ENCODE measurements around the gene CDH4. TPM values are rescaled to one million over a fixed set of nuclear protein-coding genes. Genes with fewer than 3 reads are reported as not detected.

Gene CDH4
- total and polyA plus RNA-seq, 2 donors (not counting 3 experiments of a cell fraction or from before 2014, with no cell fraction given): 0.17 to 0.51 TPM

- CTCF ChIA-PET: no interaction called here
Measured at GRCh38 chr20:61750093-61750492, 498.0 kb downstream of the CDH4 start.

More at GRCh38 chr20:61750093-61750492, 498.0 kb downstream of the CDH4 start:
- FAIRE-seq: no peak
- H3K27me3 ChIP-seq (ENCODE audit: control insufficient read depth in 2 of 2, insufficient read depth in 2 of 2, low read length in 2 of 2): no peaks in the 10 kb centered on the region
- dilution Hi-C loops (cut with MboI; ENCODE audit: extremely low pct_ligation_motif_present, low sequenced_read_pairs) (no loop called here), intact Hi-C loops (cut with micrococcal nuclease) (no loop called here)
- no TSS peak for BruUV-seq (replicated peaks)
- H3K9me1 ChIP-seq (replicated peaks; ENCODE audit: control insufficient read depth, extremely low read depth, insufficient read depth, low read length): no peaks in the 10 kb centered on the region
- peaks cover 5% of the 10 kb centered on the region for H3K4me1 ChIP-seq (ENCODE audit: control insufficient read depth, extremely low read depth, insufficient read depth, low read length)
- H3K9me3 ChIP-seq (replicated peaks; ENCODE audit: control insufficient read depth, insufficient read depth, low read length): no peaks in the 10 kb centered on the region
- H3K9ac ChIP-seq (replicated peaks; ENCODE audit: extremely low read depth, insufficient read depth, low read length): no peak overlapping the region
- no peak overlapping the region for H3K4me3 ChIP-seq (replicated peaks in 1 of 3; ENCODE audit: insufficient read depth in 1 of 3, low read depth in 1 of 3, low read length in 3 of 3)
- TF ChIP-seq MYC (IDR thresholded peaks at IDR 0.05; ENCODE audit: low read depth, low read length) (no peak), CTCF (IDR thresholded peaks at IDR 0.05; ENCODE audit: extremely low read depth in 1 of 2, insufficient read depth in 1 of 2, low read depth in 1 of 2, low read length in 2 of 2) (no peak), GATA2 (IDR thresholded peaks at IDR 0.05; ENCODE audit: insufficient read depth, insufficient read length, low read depth, low read length) (no peak), JUN (IDR thresholded peaks at IDR 0.05; ENCODE audit: borderline replicate concordance, insufficient read depth, insufficient read length, low read depth) (no peak), POLR2A (IDR thresholded peaks at IDR 0.05; ENCODE audit: low read depth, low read length) (no peak), POLR2AphosphoS5 (IDR thresholded peaks at IDR 0.05; ENCODE audit: insufficient read depth, low read depth, low read length) (no peak), FOS (IDR thresholded peaks at IDR 0.05; ENCODE audit: borderline replicate concordance, insufficient read depth, low read length) (no peak), EZH2 (IDR thresholded peaks at IDR 0.05; ENCODE audit: borderline replicate concordance, low read depth, low read length, severe bottlenecking) (no peak)
- TF ChIP-seq, protein P1, sequence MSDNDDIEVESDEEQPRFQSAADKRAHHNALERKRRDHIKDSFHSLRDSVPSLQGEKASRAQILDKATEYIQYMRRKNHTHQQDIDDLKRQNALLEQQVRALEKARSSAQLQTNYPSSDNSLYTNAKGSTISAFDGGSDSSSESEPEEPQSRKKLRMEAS (IDR thresholded peaks at IDR 0.05; ENCODE audit: insufficient read depth, insufficient read length): no peak
- DNase-seq (ENCODE audit: low read depth, low spot score): no peak
- no peak overlapping the region for H2AFZ ChIP-seq (ENCODE audit: low read depth, low read length)
- H3K4me2 ChIP-seq (ENCODE audit: insufficient read depth, low read length): no peak overlapping the region
- H4K20me1 ChIP-seq (replicated peaks; ENCODE audit: control insufficient read depth, extremely low read depth, insufficient read depth, low read length): no peaks in the 10 kb centered on the region
- POLR2A ChIA-PET: no interaction called here
- H3K79me2 ChIP-seq (ENCODE audit: control insufficient read depth, insufficient read depth, low read length): no peaks in the 10 kb centered on the region
- no peak overlapping the region for H3K27ac ChIP-seq (ENCODE audit: insufficient read depth, low read depth, low read length)
- H3K36me3 ChIP-seq (ENCODE audit: control insufficient read depth in 2 of 2, extremely low read depth in 1 of 2, insufficient read depth in 2 of 2, low read length in 2 of 2): no peaks in the 10 kb centered on the region

Data from endothelial cell of umbilical vein (primary cell).